Activated T-cell treated with anti-CD3 and anti-CD28 coated beads for 24 hours (primary cell): Measurements from ENCODE around the gene CFAP20DC.
"Not testable (repeated sequence)": the region's sequence is repeated elsewhere in the genome, so short reads cannot be mapped to it uniquely, and the experiment has no call there.

Experiments
- DNase-seq: peaks from one replicate; pipeline ENCODE4 v3.0.0-alpha.2; 2020; ENCODE audit warnings: low read depth

CFAP20DC gene

DNA sequence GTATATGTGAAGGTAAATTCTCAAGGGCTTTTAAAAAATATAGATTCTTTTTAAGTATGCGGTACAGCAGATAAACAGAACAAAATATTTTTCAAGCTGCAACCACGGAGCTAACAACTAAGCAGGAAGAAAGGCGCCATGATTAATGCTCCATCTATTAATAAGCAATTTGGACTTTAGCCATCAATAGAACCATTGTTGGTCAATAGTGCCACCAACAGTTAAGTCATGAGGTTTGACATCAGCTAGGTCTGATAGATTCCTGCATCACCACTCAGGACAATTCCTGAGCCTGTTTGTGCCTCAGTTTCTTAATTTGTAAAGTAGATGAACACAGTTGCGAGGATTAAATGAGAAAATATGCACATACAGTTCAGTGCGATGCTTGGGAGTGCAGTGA lies 318.2 kb downstream of the CFAP20DC start:
- DNase-seq, result no peak

DNA sequence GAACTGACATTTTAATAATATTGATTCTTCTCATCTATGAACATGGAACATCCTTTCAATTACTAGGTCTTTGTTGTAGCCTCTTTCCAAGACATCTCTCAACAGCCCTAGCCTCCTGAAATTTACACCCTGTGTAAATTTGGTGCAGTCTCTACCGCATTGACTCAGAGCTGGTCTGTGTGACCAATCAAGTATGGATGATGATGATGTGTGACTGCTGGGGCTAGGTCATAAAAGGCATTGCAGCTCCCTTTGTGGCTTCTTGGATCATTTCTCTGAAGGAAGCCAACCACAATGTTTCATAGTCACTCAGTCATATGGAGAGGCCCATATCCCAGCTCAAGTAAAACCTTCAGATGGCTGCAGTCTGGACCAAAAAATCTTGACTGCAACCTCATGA lies 321.1 kb downstream of the CFAP20DC start:
- no peak for DNase-seq

DNA sequence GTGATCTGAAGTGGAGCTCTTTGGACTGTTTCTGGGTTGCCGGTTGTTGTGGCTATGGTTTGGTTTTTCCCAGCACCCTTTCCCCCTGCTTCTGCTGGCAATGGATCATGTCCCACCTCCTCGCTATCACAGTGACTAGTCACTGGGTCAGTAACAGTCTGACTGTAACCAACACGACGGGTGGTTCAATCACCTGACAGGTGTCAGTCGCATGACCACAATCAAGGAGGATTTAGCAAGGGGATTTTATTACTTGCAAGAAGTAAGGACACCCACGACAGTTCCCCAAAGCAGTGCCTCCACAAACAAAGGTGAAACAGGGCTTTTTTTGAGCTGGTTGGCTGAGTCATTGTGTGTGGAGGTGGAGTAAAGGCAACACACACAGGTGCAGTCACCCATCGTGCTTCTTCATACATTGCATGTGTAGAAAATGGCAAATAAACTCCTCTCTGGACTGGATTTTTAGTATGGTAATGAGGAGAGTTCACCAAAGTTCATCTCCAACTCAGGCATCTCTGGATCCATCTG lies 324.4 kb downstream of the CFAP20DC start:
- no peak for DNase-seq

DNA sequence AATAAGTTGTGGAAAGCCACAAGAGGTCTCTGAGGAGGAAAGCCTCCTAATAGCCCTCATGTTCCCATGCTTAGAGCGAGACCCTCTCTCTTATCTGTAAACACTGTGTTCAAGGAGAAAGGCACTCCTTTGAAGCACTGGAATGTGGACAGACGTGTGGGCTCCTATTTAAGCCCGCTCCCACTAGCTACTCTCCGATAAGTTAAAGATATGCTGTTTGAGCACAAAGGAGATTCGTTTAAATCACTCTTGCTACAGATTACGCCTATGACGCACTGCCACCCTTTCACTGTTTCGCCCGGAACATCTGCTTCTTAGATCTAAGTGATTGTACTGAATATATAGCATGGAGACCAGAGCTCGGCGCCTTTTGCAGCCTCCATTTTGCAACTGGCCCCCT lies 325.5 kb downstream of the CFAP20DC start:
- no peak for DNase-seq

DNA sequence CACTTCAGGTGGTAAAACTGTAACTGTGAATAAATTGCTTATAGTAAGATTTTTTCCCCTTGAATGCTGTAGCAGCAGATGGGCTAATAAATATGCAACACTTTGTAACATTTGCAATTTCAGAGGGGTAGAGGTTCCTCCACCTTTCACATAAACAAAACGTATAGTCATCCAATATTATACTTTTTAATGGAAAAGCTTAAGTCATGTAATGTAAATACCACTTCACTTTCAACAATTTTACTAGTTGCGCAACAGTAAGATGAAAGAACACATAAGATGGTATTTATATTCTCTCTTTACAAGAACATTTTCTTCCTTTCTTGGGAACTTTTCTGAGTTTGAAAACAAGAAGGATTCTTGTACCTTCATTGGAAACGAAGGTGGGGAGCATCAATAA lies 326.7 kb downstream of the CFAP20DC start:
- DNase-seq, result no peak

DNA sequence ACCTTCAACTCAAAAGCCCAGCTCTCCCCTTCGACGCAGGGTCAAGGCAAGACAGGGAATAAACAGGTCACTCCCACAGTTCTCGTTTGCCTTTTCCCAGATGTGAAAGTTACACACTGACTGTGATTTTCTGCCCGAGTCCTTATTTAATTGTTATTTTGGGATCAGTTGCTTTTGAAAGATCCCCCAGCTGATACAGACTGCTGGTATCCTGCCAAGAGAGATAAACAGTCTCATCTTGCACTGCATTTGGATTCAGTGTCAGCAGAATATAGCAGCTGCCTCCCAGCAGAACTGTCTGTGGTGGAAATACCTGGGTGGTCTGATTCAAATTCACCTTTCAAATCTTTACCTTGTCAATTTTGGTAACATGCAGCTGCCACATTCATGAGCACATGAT lies 327.3 kb downstream of the CFAP20DC start:
- no peak for DNase-seq

DNA sequence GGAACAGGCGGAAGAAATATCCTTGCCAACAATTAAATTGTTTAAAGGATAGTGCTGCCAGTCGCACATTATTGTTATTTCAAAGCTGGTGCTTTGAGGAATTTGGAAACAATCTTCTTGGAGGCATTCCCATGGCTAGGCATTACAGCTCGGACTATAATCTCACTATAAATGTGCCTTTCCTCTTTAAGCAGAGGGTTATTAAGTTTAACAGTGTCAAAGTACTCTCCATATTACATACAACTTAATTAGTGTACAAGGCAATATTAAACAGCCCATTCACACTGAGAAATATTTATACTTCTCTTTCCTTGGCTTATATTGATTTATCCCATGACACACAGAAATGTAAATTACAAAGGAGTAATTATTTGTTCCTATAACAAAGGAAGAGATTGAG lies 329.3 kb downstream of the CFAP20DC start:
- no peak for DNase-seq

DNA sequence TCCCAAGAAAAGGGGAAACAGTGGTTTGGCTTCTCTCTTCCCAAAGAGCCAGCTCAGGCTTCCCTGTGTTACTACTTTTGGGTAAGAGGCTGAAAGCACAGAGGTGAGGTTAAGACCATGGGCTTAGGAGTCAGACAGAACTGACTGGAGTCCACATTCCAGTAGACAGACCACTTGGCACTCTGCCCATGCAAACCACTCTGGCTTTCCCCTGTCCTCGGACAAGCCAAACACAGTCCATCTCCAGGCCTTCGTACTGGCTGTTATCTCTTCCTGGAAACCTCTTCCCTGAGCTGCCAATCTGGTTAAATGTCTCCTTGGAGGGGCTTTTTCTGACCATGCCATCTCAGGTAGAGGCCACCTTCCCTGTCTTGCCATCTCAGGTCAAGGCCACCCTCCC lies 330.1 kb downstream of the CFAP20DC start:
- DNase-seq, result no peak

DNA sequence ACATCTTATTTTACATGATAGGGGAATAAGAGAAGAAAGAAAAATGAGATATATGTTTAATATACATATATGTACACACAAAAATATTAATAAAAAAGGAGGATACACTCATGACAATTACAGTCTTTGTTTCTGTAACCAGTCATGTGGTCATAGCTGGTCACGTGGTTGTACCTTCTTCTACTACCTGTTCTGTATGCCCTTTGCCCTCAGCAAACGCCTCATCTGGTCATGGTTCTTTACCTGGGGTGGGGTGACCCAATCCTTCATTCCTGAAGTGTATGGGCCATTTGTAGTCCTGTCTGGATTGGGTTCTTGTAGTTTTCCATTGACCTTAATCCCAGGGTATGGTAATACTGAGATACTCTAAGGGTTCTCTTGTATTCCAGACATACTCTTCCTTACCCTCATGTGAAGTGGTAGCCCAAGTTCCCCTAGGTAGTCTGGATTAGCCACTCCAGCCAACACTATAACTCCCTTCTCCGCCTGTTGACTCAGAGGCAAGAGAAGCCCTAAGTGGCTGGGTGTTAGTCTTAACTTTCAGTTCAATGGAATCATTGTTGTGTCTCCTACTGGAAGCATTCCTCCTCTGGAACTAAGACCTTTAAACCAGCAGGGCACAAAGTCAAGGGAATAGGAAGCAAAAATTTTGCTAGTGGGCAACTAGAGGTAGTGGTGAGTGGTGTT lies 336.0 kb downstream of the CFAP20DC start:
- DNase-seq, result no peak

DNA sequence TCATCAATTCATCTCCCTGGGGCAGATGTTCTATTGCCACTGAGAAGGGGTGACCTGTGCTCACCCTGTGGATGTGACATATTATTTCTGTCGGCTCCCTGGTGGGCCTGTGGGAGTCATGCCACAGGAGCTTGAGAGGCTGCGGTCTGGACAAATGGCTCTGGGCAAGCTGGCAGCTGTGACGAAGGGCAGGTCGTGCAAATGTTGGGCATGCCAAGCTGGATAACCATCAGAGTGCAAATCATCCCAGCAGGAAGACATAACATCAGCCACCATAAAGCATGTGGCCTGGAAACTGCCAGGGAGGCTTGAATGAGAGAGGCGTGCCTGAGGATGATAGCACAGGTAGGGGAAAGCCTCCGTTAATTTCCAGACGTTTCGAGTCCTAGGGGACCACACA lies 338.0 kb downstream of the CFAP20DC start:
- DNase-seq, result no peak

DNA sequence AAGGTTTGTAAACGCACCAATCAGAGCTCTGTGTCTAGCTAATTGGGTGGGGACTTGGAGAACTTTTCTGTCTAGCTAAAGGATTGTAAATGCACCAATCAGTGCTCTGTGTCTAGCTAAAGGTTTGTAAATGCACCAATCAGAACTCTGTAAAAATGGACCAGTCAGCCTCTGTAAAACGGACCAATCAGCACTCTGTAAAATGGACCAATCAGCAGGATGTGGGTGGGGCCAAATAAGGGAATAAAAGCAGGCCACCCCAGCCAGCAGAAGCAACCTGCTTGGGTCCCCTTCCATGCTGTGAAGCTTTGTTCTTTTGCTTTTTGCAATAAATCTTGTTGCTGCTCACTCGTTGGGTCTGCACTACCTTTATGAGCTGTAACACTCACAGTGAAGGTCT lies 340.8 kb downstream of the CFAP20DC start:
- DNase-seq, result not testable (repeated sequence)

DNA sequence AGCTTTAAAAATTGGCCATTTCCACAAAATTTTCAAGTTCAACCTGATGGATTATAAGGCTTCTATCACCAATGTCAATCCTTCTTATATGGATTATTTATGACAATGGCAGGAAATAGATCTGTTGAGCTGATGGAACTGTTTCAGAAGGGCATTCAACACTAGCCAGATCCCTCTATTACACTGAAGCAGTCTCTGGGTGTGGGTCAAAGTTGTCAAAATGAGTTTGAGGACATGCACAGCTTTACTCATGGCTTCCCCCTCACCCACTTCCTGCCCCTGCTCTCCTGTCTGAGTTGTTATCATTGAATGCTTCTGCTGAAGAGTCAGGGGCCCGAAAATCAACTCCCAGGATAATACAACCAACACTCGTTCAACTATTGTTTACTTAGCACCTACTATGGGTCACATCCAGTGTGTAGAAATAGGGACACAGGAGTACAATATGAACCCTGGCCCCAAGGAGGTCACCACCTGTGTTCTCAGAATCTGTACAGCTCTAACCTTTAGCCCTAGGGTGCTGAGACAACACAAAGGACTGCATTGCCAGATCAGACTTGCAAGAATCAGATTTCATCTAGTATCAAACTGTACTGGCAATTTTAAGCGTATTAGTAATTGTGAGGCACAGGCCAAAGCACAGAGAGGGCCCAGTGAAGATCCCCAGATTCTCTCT lies 341.6 kb downstream of the CFAP20DC start:
- no peak for DNase-seq

DNA sequence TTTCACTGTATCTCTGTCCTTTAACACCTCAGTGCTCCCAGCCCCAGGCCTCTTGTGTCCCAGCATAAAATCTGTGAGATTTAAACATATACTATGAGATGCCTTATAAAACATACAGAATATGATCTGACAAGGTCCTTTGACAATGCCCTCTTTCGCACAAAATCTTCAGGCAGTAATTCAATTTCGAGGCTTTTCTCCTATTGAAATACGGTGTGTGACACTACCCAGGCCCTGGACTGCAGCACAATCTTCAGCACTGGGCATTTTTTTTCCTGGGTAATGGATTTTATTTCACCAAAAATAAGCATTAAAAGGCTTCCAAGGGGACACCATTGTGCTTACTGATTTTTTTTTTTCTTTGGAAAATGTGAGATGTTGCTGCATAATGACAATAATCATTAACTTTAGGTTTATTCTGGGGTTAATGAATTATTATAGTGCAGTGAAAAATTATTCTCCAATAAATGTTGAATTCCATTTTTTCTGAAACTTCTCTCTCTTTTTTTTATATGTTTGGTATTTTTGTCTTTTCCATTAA lies 342.4 kb downstream of the CFAP20DC start:
- DNase-seq, result no peak

DNA sequence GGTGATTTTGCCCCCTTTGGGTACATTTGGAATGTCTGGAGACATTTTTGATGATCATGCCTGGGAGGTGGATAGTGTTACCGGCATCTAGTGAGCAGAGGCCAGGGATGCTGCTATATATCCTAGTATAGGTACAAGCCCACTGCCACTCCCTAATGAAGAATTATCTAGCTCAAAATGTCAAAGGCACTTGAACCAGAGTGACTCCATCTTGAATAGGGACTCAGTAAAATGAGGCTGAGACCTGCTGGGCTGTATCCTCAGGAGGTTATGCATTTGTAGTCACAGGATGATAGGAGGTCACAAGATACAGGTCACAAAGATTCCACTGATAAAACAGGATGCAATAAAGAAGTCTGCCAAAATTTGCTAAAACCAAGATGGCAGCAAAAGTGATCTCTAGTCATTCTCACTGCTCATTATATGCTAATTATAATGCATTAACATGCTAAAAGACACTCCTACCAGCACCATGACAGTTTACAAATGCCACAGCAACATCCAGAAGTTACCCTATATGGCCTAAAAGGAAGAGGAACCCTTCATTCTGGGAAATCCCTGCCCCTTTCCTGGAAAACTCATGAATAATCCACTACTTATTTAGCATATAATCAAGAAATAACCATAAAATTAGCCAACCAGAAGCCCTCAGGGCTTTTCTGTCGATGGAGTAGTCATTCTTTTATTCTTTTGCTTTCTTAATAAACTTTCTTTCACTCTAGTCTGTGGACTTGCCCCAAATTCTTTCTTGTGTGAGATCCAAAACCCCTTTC lies 343.2 kb downstream of the CFAP20DC start:
- no peak for DNase-seq

DNA sequence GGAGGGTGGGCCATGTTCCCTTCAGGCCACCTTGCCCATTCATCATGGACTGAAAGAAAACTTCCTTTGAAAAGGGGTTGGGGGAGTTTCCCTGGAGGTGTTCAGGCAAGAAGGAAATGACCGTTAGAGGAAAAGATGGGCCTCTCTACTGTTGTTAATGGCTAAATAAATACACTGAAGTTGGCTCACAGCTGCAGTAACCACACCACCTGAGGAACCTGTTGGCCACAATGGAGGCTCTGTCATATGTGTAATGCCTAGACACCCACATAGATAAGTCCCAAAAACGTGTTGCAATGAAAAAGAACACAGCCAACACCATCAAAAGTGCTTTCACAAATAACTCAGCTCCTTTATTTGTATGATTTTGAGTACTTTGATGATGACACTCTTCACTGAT lies 345.1 kb downstream of the CFAP20DC start:
- no peak for DNase-seq

DNA sequence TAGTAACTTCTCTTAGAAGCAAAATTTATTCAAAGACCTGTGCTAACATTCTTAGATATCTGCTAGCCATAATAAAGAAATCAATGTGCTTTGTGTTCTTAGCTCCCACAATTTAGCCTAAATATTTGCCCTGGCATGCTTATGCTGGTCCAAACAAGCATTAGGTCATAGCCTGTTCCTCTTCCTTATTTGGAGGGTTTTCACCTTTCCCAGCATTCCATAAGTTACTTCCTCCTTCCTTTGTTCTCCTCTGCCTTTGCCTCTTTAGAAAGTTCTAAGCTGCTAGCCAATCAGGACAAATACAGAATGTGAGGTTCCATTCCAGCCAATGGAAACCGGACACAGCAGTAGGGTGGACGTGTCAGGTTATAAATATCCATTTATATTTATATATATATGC lies 345.5 kb downstream of the CFAP20DC start:
- DNase-seq, result not testable (repeated sequence)

DNA sequence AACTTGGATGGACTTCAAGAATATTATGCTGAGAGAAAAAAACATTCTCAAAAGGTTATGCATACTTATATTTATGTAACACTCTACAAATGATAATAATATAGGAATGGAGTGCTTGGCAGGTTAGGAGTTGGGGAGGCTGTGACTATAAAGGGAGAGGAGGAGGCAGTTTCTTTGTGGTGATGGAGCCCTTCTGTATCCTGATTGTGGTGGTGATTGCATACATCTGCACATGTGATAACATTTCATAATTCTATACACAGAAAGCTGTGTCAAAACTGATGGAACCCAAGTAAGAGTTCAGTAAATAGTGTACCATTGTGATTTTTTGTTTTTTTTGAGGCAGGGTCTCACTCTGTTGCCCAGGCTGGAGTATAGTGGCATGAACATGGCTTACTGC lies 351.6 kb downstream of the CFAP20DC start:
- no peak for DNase-seq

DNA sequence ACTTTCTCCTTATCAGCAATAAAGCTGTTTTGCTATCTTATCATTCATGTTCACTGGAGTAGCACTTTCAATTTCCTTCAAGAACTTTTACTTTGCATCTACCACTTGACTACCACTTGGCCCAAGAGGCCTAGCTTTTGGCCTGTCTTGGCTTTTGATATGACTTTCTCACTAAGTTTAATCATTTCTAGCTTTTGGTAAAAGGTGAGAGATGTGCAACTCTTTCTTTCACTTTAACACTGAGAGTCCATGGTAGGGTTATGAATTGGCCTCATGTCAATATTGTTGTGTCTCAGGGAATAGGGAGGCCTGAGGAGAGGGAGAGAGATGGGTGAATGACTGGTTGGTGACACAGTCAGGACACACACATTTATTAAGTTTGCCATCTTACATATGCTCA lies 352.3 kb downstream of the CFAP20DC start:
- no peak for DNase-seq

DNA sequence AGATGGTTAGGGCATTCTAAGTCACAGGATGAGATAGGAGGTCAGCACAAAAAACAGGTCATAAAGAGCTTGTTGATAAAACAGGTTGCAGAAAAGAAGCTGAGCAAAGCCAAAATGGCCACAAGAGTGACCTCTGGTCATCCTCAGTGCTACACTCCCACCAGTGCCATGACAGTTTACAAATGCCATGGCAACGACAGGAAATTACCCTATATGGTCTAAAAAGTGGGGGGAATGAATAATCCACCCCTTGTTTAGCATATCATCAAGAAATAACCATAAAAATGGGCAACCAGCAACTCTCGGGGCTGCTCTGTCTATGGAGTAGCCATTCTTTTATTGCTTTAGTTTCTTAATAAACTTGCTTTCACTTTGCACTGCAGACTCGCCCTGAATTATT lies 353.0 kb downstream of the CFAP20DC start:
- not testable (repeated sequence) for DNase-seq

DNA sequence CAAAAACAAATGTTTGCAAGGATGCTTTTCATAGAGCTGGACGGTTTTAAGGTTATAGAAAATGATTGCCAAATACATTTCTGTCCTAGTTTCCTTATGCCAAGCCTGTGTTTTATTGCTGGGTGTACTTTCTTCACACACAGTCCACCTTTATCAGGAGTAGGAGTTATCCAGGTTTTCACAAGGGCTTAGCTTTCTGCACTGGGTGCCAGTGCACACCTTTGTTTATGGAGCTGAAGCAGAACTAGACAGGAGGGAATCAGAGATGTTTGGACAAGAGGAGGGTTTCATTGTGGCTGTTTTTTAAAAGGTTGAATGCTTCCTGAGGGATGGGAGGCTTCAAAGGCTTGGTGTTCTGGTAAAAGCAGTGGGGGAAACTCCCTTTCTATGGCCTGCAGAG lies 353.7 kb downstream of the CFAP20DC start:
- no peak for DNase-seq

DNA sequence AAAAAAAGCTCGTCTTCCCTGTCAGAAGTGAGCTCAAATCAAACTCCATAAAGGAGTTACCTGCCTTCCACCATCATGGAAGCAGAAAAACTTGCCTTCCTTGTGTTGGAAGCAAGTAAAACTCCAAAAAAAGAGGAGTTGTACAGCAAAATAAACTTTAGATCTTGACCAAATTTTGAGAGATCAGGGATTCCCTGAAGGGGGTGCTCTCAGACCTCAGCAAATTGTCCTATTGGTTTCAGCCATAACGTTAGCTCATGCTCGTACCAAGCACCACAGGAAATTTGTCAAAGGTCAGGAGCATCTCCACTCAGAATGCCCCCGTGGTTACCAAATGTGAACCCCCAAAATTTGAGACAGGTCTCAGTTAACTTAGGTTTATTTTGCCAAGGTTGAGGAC lies 354.5 kb downstream of the CFAP20DC start:
- not testable (repeated sequence) for DNase-seq

DNA sequence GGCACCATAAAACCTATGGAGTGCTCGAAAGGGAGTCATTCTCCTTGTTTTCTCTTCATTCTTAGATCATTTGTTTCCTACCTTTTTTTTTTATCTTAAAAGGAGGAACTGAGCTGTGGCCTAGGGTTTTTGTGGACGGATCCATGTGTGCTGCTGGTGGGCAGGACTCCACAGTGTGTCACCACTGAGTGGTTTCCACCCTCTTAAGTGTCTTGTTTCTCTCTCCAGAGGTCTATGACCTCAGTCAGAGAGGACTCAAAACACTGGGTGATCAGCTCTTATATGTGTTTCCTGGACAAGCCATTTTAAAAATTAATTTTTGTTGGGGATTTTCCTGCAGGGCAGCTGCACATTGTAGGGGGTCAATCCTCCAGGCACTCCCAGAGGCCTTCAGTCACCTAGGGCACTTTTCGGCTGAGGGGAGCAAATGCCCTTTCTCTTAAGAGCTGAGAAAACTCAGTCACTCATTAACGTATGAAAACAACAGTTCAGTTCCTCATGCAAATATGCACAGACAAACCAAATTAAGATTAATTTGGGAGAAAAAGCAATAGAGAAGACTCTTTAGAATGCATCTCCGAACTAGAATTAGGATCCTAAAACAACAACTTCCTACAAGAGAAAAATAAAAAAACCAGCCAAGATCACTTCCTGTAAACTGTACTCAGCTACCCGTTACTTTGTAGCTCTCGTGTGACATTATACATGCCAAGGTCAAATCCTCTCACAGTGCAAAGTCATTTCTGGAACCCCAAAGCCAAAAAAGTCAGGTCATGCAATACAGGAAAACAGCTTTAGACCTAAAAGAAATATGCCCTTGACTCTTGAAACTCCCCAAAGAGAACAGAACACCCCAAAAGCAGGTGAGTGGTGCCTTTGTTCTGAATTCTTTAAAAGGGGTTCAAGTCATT lies 355.6 kb downstream of the CFAP20DC start:
- no peak for DNase-seq
